ENCODE data around the gene SLC5A8.

Gene SLC5A8

GRCh38 chr12:101235686-101236085 lies 25.6 kb upstream of the SLC5A8 start:
- Histone ChIP-seq H3K4me1 (ENCODE audit: insufficient read depth, low read length, severe bottlenecking) (no peaks in the 10 kb centered on the region), H3F3A (ENCODE audit: insufficient read depth, low read length) (no peaks in the 10 kb centered on the region), H3K27ac (ENCODE audit: low read depth, low read length, poor library complexity, severe bottlenecking) (no peak overlapping the region), H3K9ac (ENCODE audit: low read length) (no peak overlapping the region), H3K79me2 (ENCODE audit: insufficient read depth, low read length) (no peaks in the 10 kb centered on the region), H3K27me3 (ENCODE audit: insufficient read depth, low read length) (no peaks in the 10 kb centered on the region), H3K36me3 (ENCODE audit: insufficient read depth, low read length) (no peaks in the 10 kb centered on the region; the same call in 1 of the 2 replicates), H3K4me2 (ENCODE audit: low read length) (no peak overlapping the region), H4K20me1 (ENCODE audit: insufficient read depth, low read length) (no peaks in the 10 kb centered on the region), H3K9me3 (ENCODE audit: low read length) (no peaks in the 10 kb centered on the region; the same call in 1 of the 2 replicates), H3K9me2 (ENCODE audit: low read depth, low read length) (no peaks in the 10 kb centered on the region), H3K4me3 (ENCODE audit: low read depth, low read length, poor library complexity, severe bottlenecking) (no peak overlapping the region), H2AFZ (ENCODE audit: low read length) (no peak overlapping the region)
- TF ChIP-seq EZH2 (IDR thresholded peaks at IDR 0.05; ENCODE audit: borderline replicate concordance, low read length) = no peak
- TF ChIP-seq CTCF (IDR thresholded peaks at IDR 0.05; ENCODE audit: low read length) = no peak

GRCh38 chr12:101231636-101232035 lies 21.6 kb upstream of the SLC5A8 start:
- no peaks in the 10 kb centered on the region for H3F3A ChIP-seq (ENCODE audit: insufficient read depth, low read length)
- H3K79me2 ChIP-seq (ENCODE audit: insufficient read depth, low read length) = no peaks in the 10 kb centered on the region
- H4K20me1 ChIP-seq (ENCODE audit: insufficient read depth, low read length) = no peaks in the 10 kb centered on the region
- no peaks in the 10 kb centered on the region for H3K9me2 ChIP-seq (ENCODE audit: low read depth, low read length)
- TF ChIP-seq CTCF (IDR thresholded peaks at IDR 0.05; ENCODE audit: low read length) = no peak
- no peak for TF ChIP-seq EZH2 (IDR thresholded peaks at IDR 0.05; ENCODE audit: borderline replicate concordance, low read length)
- H3K4me2 ChIP-seq (ENCODE audit: low read length) = no peak overlapping the region
- no peak overlapping the region for H3K27ac ChIP-seq (ENCODE audit: low read depth, low read length, poor library complexity, severe bottlenecking)
- no peaks in the 10 kb centered on the region for H3K4me1 ChIP-seq (ENCODE audit: insufficient read depth, low read length, severe bottlenecking)
- H3K4me3 ChIP-seq (ENCODE audit: low read depth, low read length, poor library complexity, severe bottlenecking) = no peak overlapping the region
- no peaks in the 10 kb centered on the region for H3K36me3 ChIP-seq (ENCODE audit: insufficient read depth, low read length)
- no peak overlapping the region for H2AFZ ChIP-seq (ENCODE audit: low read length)
- no peaks in the 10 kb centered on the region for H3K9me3 ChIP-seq (ENCODE audit: low read length)
- no peaks in the 10 kb centered on the region for H3K27me3 ChIP-seq (ENCODE audit: insufficient read depth, low read length)
- H3K9ac ChIP-seq (ENCODE audit: low read length) = no peak overlapping the region

- H3K27me3 ChIP-seq (ENCODE audit: insufficient read depth, low read length) = no peaks in the 10 kb centered on the region
- H4K20me1 ChIP-seq (ENCODE audit: insufficient read depth, low read length) = no peaks in the 10 kb centered on the region
- no peak overlapping the region for H3K4me2 ChIP-seq (ENCODE audit: low read length)
- no peak overlapping the region for H3K9ac ChIP-seq (ENCODE audit: low read length)
- H3K27ac ChIP-seq (ENCODE audit: low read depth, low read length, poor library complexity, severe bottlenecking) = no peak overlapping the region
- no peaks in the 10 kb centered on the region for H3K9me2 ChIP-seq (ENCODE audit: low read depth, low read length)
- H3K79me2 ChIP-seq (ENCODE audit: insufficient read depth, low read length) = no peaks in the 10 kb centered on the region
- no peaks in the 10 kb centered on the region for H3K9me3 ChIP-seq (ENCODE audit: low read length)
- no peaks in the 10 kb centered on the region for H3F3A ChIP-seq (ENCODE audit: insufficient read depth, low read length)
- H3K4me3 ChIP-seq (ENCODE audit: low read depth, low read length, poor library complexity, severe bottlenecking) = no peak overlapping the region
- TF ChIP-seq EZH2 (IDR thresholded peaks at IDR 0.05; ENCODE audit: borderline replicate concordance, low read length) (no peak), CTCF (IDR thresholded peaks at IDR 0.05; ENCODE audit: low read length) (no peak)
- H3K4me1 ChIP-seq (ENCODE audit: insufficient read depth, low read length, severe bottlenecking) = no peaks in the 10 kb centered on the region
- no peak overlapping the region for H2AFZ ChIP-seq (ENCODE audit: low read length)
- no peaks in the 10 kb centered on the region for H3K36me3 ChIP-seq (ENCODE audit: insufficient read depth, low read length)
These were observed 20.5 kb upstream of the SLC5A8 start for GRCh38 chr12:101230547-101230946.

Data from OCI-LY1 (cell line).